HG03064 (cell line): ENCODE measurements around the gene NLK.
"Not testable (repeated sequence)": the region's sequence is repeated elsewhere in the genome, so short reads cannot be mapped to it uniquely, and the experiment has no call there.

Experiments
- ATAC-seq: cut with Tn5 transposase; IDR thresholded peaks from one replicate; pipeline ENCODE4 v1.9.1; 2021; ENCODE audit warnings: low read depth; ENCODE audit not compliant: unreplicated experiment

The NLK gene

DNA sequence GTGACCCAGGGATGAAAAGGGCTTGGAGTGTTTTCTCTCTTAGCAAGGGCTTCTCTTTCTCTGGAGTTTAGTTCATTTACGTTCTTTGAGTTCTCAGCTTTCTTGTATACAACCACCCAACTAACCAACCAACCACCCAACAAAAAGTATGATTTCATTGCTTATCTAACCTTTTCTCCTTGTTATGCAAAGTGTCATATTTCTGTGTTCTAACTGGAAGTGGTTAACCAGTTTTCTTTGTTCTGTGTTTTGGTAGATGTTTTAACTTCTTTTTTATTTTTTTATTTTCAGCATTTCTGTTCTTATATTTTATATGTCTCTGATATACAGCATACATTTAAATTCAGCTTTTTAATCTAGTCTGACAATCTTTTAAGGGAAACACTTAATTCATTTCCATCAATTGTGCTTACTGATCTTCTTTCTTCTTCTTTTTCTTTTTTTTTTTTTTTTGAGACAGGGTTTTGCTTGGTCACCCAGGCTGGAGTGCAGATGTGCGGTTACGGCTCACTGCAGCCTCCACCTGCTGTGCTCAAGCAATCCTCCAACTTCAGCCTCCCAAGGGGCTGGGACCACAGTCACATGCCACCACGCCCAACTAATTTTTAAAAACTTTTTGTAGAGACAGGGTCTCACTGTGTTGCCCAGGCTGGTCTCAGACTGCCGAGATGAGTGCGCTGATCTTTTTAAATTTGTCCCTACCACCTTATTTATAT lies 29.6 kb downstream of the NLK start:
- ATAC-seq = no peak

DNA sequence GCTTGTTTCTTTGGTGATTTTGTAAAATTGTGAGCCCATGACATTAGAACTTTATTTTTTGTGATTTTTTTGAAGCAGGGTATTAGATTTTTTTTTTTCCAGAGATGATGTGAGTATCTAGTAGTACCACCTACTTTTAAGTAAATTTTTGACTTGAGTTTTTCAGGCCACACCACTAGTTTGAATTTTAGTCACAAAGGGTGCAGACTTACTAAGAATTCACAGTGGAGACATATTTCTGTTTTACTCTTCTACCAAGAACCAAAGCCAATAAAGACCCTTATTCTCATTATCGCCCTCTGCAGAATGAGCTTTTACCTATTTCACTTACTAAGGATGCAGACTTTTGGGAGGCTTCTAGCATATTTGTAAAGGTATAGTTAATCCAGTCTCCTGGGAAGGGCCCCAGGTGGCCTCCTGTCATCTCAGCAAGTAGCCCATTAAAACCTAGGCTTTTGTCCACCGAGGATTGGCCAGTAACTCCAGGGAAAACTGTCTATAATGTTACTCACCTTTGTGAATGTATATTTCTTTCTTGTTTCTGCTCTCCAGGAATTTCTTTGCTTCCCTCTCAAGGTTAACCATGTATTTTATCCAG lies 30.6 kb downstream of the NLK start:
- no peak for ATAC-seq

DNA sequence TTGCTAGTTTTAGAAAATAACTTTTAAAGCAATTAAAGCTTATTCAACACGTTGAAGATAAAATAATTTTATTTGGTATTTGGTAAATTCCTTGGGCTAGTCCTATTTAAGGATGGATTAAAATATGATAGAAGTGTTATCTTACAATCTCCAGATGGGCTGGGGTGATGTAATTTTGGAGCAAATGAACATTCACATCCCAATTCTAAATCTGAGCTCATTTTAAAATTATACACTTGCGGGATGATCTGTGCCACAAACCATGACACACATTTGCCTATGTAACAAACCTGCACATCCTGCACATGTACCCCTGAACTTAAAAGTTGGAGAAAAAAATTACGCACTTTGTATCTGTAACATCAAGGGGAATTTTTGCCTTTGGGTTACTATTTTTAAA lies 31.5 kb downstream of the NLK start:
- no peak for ATAC-seq

DNA sequence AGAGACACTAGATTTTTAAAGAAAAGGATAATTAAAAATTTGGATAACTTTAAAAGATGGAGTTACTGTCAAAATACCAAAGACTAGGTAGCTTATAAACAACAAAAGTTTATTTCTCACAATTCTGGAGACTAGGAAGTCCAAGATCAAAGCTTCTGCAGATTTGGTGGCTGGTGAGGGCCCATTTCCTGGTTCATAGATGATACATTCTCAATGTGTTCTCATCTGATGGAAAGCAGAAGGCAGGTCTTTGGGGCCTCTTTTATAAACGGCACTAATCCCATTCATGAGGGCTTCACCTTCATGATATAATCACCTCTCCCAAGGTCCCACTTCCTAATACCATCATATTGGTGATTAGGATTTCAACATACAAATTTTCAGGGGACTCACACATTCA lies 33.7 kb downstream of the NLK start:
- ATAC-seq = no peak

- not testable (repeated sequence) for ATAC-seq
Observed at GRCh38 chr17:28077140-28077539, 34.7 kb downstream of the NLK start.

DNA sequence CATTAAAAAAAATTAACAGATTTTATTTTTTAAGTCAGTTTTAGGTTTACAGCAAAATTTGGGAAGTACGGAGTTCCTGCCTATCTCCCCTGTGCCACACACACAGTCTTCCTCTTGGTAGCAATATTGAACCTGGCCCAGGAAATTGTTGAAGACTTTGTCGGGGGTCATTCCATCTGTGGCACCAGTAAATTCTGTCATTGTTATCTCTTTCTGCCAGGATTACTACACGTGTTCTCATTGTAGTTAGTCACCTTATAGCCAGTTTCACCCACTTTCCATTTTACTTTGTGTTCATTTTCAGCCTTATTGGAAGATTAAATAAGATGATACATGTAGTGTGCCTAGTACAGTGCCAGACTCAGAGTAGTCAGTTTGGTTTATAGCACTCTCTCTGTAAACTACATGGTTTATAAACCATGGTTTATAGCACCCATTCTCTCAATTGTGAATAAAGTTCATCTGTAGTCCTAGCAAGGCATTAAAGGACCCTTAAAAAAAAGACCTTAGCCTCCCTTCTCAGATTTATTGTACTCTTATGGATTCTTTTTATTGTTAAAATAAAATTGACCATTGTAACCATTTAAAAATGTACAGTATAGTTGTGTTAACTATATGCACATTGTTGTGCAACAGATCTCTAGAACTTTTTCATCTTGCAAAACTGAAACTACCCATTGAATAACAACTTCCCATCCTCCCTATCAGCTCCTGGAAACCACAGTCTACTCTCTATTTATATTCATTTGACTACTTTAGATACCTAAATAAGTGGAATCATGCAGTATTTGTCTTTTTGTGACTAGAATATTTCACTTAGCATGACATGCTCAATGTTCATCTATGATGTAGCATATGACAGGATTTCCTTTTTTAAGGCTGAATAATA lies 36.1 kb downstream of the NLK start:
- ATAC-seq = no peak

DNA sequence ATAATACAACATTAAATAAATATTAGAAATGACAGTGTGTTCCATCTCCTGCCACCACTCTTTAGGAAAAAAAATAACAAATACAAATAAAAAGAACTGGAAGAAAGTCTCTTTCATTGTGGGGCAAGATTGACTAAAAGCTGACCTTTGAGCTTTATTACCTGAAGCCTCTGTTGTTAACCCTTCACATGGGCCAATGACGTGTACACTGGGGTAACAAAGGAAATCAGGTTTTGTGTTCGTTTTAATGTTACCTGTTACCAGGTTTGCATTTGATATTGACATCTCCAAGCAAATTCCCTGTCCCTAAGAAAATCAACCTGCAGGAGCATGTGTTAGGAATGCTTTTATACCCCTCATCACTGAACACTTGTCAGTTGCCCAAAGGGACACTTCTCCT lies 39.0 kb downstream of the NLK start:
- no peak for ATAC-seq

- ATAC-seq = no peak
Observed at GRCh38 chr17:28085766-28086165, 43.3 kb downstream of the NLK start.

GRCh38 chr17:28086519-28086918 lies 44.0 kb downstream of the NLK start:
- ATAC-seq = no peak

DNA sequence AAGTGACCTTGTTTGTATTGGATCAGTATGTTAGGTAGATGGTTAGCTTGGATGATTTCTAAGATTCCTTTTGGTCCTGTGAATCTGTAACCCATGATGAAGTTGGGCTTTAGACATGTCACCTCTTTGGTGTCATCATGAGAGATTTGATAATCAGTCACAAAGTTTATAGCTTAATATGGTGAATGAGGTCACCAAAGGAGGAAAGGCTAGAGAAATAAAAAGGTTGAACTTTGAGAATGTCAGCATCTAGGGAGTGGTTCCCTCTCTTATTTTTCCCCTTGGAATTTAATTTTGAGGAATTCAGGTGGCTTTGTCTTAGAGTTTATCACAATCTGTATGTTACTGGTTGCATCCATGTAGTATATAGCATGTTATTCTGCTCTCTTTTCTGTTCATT lies 45.3 kb downstream of the NLK start:
- ATAC-seq = no peak

DNA sequence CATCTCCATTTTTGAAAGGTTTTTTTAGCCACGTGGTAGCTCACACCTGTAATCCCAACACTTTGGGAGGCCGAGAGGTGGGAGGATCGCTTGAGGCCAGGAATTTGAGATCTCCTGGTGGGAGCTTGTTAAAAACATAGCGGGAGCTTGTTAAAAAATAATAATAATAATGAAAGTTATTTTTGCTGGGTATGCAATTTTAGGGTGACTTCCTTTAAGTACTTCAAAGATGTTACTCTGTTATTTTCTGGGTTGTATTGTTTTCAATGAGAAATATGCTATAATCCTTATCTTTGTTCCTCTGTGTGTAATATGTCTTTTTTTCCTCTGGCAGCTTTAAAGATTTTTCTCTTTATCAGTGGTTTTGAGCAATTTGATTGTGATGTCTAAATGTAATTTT lies 48.1 kb downstream of the NLK start:
- no peak for ATAC-seq

- no peak for ATAC-seq
Observed at GRCh38 chr17:28092088-28092487, 49.6 kb downstream of the NLK start.

GRCh38 chr17:28093999-28094716 lies 51.7 kb downstream of the NLK start:
- ATAC-seq = no peak

DNA sequence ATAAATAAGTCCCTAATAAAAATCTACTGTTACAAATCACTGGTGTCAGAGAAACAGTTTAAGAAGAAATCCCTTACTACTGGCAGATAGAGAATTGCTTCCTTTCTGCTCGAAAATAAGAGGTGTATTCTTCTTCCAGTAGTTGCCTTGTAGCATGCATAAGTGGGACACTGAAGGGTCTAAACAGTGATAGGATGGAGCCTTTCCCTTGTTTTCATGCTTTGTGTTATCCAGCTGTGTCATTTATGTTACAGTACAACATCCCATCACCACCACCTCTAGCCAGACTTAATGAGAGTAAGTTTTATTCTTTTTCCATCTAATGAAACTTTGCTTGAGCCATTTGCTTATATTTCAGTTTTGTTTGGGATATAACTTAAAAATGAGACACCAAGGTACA lies 54.3 kb downstream of the NLK start:
- ATAC-seq = no peak

GRCh38 chr17:28097254-28097653 lies 54.8 kb downstream of the NLK start:
- ATAC-seq = no peak

DNA sequence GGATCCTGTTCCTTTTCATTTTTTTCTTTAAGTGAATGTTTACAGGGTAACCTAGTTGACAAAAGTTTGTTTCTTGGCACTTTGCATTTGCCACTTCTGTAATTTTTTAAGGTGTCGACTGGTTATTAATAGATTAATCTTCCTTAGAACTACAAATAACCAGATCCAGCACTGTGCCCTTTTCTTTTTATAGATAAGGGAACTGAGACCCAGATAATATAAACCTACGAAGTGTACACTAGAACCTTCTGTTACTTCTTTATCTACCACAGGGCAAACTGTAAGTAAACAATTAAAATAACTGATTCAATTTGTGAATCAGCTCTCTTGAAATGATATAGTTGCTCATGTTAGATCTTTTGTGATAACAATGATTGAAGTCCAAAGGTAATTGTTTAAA lies 55.4 kb downstream of the NLK start:
- ATAC-seq = no peak

GRCh38 chr17:28098591-28098990 lies 56.1 kb downstream of the NLK start:
- ATAC-seq = not testable (repeated sequence)

DNA sequence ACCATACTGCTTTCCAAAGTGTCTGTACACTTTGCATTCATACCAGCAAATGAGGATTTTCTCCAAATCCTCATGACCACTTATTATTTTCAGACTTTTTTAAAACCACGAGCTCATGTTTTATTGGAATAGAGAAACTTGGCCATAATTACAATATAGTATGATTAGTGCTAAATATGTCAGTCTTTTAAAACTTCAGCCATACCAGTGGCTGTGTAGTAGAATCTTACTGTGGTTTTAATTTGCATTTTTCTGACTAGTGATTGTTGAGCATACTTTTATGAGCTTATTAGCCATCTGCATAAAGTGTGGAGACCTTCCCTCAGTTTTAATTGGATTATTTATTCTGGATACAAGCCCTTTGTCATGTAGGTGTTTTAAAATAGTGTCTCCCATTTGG lies 57.8 kb downstream of the NLK start:
- ATAC-seq = no peak

DNA sequence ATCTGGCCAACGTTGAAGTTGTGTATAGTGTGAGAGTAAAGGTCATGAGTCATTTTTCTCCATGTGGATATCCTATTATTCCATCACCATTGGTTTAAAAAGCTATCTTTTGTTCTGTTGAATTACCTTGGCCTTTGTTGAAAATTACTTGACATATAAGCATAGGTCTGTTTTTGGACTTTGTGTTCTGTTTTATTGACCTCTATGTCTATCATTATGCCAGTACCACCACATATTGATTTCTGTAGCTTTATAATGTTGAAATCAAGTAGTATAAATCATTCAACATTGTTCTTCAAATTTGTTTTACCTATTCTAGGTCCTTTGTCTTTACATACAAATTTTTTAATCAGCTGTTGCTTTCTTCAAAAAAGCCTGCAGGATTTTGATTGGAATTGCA lies 58.5 kb downstream of the NLK start:
- no peak for ATAC-seq

DNA sequence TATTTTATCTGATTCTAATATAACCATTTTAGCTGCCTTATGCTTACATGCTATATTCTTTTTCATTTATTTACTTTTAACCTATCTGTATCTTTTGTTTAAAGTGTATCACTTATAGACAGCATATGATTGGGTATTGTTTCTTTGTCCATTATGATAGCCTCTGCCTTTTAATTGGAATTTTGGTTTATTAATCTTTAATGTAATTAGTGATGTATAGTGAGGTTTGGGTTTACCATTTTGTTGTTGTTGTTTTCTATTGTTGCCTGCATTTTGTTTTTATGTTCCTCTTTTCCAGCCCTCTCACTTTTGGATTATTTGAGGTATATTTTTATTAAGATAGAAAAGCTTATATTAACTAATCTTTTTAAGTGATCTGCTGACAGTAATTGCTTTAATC lies 59.4 kb downstream of the NLK start:
- no peak for ATAC-seq

- no peak for ATAC-seq
Observed at GRCh38 chr17:28105501-28105900, 63.0 kb downstream of the NLK start.
